Measurements from ENCODE around the gene INSL3.
A peak's percentile ranks its signal among the peaks of the same experiment; 100 is the strongest.

Gene INSL3

DNA sequence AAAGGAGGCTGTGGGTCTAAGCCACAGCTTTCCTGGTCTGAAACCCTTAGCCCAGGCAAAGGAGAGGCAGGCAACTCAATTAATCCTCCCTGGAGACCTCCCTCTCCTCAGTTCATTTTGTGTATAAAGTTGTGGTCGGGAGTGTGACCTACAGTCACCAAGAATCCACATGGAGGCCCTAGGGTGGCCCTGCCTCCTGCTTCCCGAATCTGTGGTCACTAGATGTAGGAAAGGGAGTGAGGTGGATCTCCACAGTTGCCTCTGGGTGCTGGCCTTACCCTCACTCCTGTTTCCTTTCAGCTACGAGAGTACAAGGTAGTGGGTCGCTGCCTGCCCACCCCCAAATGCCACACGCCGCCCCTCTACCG is 39.7 kb upstream of the INSL3 start:
- peaks cover 49% of the 10 kb centered on the region for H3K36me3 ChIP-seq (ENCODE audit: low read depth)
- TF ChIP-seq, protein P1, sequence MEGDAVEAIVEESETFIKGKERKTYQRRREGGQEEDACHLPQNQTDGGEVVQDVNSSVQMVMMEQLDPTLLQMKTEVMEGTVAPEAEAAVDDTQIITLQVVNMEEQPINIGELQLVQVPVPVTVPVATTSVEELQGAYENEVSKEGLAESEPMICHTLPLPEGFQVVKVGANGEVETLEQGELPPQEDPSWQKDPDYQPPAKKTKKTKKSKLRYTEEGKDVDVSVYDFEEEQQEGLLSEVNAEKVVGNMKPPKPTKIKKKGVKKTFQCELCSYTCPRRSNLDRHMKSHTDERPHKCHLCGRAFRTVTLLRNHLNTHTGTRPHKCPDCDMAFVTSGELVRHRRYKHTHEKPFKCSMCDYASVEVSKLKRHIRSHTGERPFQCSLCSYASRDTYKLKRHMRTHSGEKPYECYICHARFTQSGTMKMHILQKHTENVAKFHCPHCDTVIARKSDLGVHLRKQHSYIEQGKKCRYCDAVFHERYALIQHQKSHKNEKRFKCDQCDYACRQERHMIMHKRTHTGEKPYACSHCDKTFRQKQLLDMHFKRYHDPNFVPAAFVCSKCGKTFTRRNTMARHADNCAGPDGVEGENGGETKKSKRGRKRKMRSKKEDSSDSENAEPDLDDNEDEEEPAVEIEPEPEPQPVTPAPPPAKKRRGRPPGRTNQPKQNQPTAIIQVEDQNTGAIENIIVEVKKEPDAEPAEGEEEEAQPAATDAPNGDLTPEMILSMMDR (IDR thresholded peaks at IDR 0.05; ENCODE audit: poor library complexity, severe bottlenecking): no peak
- H3K27me3 ChIP-seq (ENCODE audit: insufficient read depth, poor library complexity, severe bottlenecking): no peaks in the 10 kb centered on the region
- no peaks in the 10 kb centered on the region for H3K9me3 ChIP-seq (ENCODE audit: severe bottlenecking)
- DNase-seq (ENCODE audit: low spot score) (no peak), ATAC-seq (ENCODE audit: low read depth) (no peak)
- peak overlapping the region; percentile 74 for H3K27ac ChIP-seq (ENCODE audit: poor library complexity, severe bottlenecking)
- H3K4me3 ChIP-seq (ENCODE audit: severe bottlenecking): peak overlapping the region; percentile 76
- H3K4me1 ChIP-seq (ENCODE audit: insufficient read depth, poor library complexity, severe bottlenecking): peaks cover 18% of the 10 kb centered on the region

DNA sequence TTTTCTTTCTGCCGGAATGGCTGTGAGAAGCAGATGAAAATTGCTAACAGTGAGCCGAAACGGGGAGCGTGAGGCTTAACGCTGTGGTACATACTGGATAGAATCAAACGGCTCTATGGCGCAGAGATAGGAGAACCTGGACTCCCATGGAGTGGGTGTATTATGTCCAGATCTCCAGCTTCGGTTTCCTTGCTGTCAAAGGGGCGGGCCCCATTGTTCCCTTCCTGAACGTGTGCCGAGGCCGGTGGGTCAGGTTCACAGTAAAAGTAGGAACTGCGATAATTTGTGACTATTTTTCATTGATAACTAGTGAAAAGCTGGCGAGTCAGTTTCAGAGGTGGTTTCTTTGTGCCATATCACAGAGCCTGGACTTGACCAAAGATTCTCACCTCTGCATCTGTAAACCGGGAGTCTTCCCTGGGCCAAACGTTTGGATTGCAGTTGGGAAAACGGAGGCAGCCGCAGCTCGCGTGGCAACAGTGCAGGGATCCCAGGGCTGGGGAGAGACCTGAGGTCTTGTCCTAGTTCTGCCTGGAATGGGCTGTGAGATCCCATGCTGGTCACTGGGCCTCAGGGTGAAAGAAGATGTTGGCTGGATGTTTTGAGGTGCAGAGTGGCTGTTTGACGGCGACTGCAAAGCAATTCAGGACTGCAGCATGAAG is 39.1 kb upstream of the INSL3 start:
- H3K27me3 ChIP-seq (ENCODE audit: insufficient read depth, poor library complexity, severe bottlenecking): no peaks in the 10 kb centered on the region
- H3K4me1 ChIP-seq (ENCODE audit: insufficient read depth, poor library complexity, severe bottlenecking): peaks cover 14% of the 10 kb centered on the region

DNA sequence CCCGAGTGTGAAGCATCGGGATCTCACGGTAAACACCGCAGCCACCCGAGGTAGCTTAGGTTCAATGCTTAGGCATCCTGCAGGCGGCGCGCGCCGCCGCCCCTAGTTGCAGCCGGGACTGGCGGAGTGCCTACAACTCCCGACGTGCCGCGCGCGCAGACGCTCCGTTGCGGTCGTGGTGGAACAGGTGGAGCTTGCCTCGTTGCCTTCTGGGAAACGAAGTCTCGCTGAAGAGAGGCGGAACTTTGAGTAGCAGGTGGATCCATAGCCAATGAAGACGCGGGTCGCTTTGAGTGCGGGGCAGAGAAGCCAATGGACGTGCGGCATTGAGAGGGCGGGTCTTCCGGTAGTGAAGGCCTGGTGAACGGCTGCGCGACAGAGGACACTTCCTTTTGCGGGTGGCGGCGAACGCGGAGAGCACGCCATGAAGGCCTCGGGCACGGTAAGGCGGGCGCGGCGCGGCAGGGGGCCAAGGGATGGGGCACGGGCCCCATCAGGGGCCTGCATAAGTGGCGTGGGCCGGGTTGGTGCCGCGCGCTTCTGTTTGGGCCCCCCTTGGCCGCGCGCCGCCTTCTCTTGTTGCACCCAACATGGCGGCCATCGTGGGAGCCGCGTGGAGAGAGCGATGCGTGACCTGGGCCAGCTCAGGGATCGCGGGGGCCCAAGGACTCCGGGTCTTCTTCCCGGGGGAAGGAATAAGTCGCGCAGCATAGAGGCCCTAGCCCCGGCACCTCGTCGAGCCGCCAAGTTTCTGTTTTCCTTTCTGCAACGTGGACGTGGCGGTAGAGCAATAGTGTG is 38.4 kb upstream of the INSL3 start, which contains the start of gene RPL18A:
TSS of gene RPL18A (plus strand) at position 378 of the 798 bp plus-strand sequence. CDS start at position 425, 47 bp downstream.
- Histone ChIP-seq H3K4me1 (ENCODE audit: insufficient read depth, poor library complexity, severe bottlenecking) (peaks cover 13% of the 10 kb centered on the region), H3K27ac (ENCODE audit: poor library complexity, severe bottlenecking) (peak within 1 kb of the TSS; percentile 74), H3K9me3 (ENCODE audit: severe bottlenecking) (no peaks in the 10 kb centered on the region), H3K4me3 (ENCODE audit: severe bottlenecking) (peak within 1 kb of the TSS; percentile 76), H3K27me3 (ENCODE audit: insufficient read depth, poor library complexity, severe bottlenecking) (no peaks in the 10 kb centered on the region), H3K36me3 (ENCODE audit: low read depth) (peaks cover 47% of the 10 kb centered on the region)
- TF ChIP-seq, protein P1 (IDR thresholded peaks at IDR 0.05; ENCODE audit: poor library complexity, severe bottlenecking): peak; percentile 97
- ATAC-seq (ENCODE audit: low read depth): peak; percentile 84
- DNase-seq (ENCODE audit: low spot score): peak; percentile 99

More for the DNA sequence above, 39.1 kb upstream of the INSL3 start:
- TF ChIP-seq, protein P1 (IDR thresholded peaks at IDR 0.05; ENCODE audit: poor library complexity, severe bottlenecking): no peak
- H3K27ac ChIP-seq (ENCODE audit: poor library complexity, severe bottlenecking): peak overlapping the region; percentile 74
- no peak for ATAC-seq (ENCODE audit: low read depth)
- H3K36me3 ChIP-seq (ENCODE audit: low read depth): peaks cover 49% of the 10 kb centered on the region
- no peaks in the 10 kb centered on the region for H3K9me3 ChIP-seq (ENCODE audit: severe bottlenecking)
- DNase-seq (ENCODE audit: low spot score): no peak
- H3K4me3 ChIP-seq (ENCODE audit: severe bottlenecking): peak overlapping the region; percentile 76

DNA sequence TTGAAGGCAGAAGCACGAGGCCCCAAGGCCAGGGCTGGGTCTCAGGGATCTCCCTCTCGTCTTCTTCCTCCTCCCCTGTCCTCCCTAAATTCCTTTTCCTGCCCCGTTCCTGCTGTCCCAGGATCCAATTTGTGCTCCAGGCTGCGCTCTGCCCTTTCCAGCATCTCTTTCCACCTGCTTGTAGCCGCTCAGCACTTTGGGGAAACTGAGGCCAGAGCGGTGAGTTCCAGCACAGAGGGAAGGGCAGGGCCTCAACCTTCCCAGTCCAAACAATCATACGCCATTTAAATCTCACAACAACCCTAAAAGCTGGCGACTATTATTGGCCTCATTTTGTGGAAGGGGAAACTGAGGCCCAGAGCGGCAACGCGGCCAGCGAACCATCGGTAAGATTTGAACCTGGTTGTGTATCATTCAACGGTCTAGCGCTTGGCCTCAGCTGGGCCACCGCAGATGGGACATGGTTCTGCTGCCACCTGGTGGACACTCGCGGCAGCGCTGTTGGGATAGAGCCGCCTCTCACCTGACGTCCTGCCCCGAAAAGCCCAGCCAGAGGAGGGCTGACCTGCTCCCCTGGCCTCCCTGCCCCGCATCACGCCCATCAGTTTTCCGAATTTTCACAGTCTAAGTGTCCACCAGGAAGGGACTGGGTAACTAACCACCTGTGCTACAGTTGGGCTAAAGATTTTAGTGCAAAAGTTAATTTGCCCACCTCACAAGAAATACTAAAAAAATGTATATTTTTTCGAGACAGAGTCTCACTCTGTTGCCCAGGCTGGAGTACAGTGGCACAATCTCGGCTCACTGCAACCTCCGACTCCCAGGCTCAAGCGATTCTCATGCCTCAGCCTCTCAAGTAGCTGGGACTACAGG is 34.2 kb upstream of the INSL3 start:
- no peak for DNase-seq (ENCODE audit: low spot score)
- TF ChIP-seq, protein P1 (IDR thresholded peaks at IDR 0.05; ENCODE audit: poor library complexity, severe bottlenecking): peak; percentile 95
- ATAC-seq (ENCODE audit: low read depth): peak; percentile 56

More for the DNA sequence above, 34.2 kb upstream of the INSL3 start:
- H3K4me1 ChIP-seq (ENCODE audit: insufficient read depth, poor library complexity, severe bottlenecking): peaks cover 4% of the 10 kb centered on the region
- H3K36me3 ChIP-seq (ENCODE audit: low read depth): peaks cover 5% of the 10 kb centered on the region
- no peaks in the 10 kb centered on the region for H3K27me3 ChIP-seq (ENCODE audit: insufficient read depth, poor library complexity, severe bottlenecking)
- no peaks in the 10 kb centered on the region for H3K9me3 ChIP-seq (ENCODE audit: severe bottlenecking)
- no peak overlapping the region for H3K4me3 ChIP-seq (ENCODE audit: severe bottlenecking)
- no peak overlapping the region for H3K27ac ChIP-seq (ENCODE audit: poor library complexity, severe bottlenecking)
